Stomach (tissue), 4 donors: ENCODE measurements around the gene PCDHGA11.
"Not testable (repeated sequence)": the region's sequence is repeated elsewhere in the genome, so short reads cannot be mapped to it uniquely, and the experiment has no call there.

Experiments
- EP300 ChIP-seq: sonication (generic); formaldehyde crosslinking; IDR thresholded peaks from one replicate; pipeline ENCODE4 v1.6.1; 2017; ENCODE audit warnings: antibody characterized with exemption
- POLR2A ChIP-seq, 4 donors: fragments of 450-650 bp; IDR thresholded peaks; one replicate each; pipeline ENCODE4 v1.6.1; 2016; ENCODE audit warnings: antibody characterized with exemption in 4 of 4, control low read depth in 2 of 4, mild to moderate bottlenecking in 1 of 4, moderate library complexity in 1 of 4
- POLR2AphosphoS5 ChIP-seq, 3 donors: sonication (generic); formaldehyde crosslinking; IDR thresholded peaks; one replicate each; pipeline ENCODE4 v1.6.1; 2016; ENCODE audit warnings: antibody characterized with exemption in 3 of 3
- TF ChIP-seq, protein P1 (sequence below), 7 experiments: fragments of 450-650 bp in 4 of 7; fragments of 200-600 bp in 3 of 7; sonication (generic) in 3 of 7; IDR thresholded peaks; one replicate each; pipeline ENCODE4 v1.5.1; 2016 to 2019; ENCODE audit warnings: antibody characterized with exemption in 7 of 7, control low read depth in 2 of 7, mild to moderate bottlenecking in 1 of 7

DNA sequence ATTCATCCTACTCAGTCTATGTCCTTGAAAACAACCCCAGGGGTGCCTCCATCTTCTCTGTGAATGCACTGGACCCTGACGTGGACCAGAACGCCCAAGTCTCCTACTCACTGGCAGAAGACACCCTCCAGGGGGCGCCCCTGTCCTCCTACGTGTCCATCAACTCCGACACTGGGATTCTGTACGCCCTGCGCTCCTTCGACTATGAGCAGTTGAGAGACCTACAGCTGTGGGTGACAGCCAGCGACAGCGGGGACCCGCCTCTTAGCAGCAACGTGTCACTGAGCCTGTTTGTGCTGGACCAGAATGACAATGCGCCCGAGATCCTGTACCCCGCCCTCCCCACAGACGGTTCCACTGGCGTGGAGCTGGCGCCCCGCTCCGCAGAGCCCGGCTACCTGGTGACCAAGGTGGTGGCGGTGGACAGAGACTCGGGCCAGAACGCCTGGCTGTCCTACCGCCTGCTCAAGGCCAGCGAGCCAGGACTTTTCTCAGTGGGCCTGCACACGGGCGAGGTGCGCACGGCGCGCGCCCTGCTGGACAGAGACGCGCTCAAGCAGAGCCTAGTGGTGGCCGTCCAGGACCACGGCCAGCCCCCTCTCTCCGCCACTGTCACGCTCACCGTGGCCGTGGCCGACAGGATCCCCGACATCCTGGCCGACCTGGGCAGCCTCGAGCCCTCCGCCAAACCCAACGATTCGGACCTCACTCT lies 45.3 kb upstream of the PCDHGA11 start:
- not testable (repeated sequence) for TF ChIP-seq POLR2A (IDR thresholded peaks at IDR 0.05); EP300; POLR2AphosphoS5 (IDR thresholded peaks at IDR 0.05)
- TF ChIP-seq, protein P1, sequence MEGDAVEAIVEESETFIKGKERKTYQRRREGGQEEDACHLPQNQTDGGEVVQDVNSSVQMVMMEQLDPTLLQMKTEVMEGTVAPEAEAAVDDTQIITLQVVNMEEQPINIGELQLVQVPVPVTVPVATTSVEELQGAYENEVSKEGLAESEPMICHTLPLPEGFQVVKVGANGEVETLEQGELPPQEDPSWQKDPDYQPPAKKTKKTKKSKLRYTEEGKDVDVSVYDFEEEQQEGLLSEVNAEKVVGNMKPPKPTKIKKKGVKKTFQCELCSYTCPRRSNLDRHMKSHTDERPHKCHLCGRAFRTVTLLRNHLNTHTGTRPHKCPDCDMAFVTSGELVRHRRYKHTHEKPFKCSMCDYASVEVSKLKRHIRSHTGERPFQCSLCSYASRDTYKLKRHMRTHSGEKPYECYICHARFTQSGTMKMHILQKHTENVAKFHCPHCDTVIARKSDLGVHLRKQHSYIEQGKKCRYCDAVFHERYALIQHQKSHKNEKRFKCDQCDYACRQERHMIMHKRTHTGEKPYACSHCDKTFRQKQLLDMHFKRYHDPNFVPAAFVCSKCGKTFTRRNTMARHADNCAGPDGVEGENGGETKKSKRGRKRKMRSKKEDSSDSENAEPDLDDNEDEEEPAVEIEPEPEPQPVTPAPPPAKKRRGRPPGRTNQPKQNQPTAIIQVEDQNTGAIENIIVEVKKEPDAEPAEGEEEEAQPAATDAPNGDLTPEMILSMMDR (IDR thresholded peaks at IDR 0.05), result not testable (repeated sequence)
